GM19455 (cell line): Measurements from ENCODE around the gene RANBP6.
A peak's percentile ranks its signal among the peaks of the same experiment; 100 is the strongest.

Source experiments
- ATAC-seq: cut with Tn5 transposase; IDR thresholded peaks from one replicate; pipeline ENCODE4 v1.9.1; 2021; ENCODE audit not compliant: unreplicated experiment

Gene RANBP6

DNA sequence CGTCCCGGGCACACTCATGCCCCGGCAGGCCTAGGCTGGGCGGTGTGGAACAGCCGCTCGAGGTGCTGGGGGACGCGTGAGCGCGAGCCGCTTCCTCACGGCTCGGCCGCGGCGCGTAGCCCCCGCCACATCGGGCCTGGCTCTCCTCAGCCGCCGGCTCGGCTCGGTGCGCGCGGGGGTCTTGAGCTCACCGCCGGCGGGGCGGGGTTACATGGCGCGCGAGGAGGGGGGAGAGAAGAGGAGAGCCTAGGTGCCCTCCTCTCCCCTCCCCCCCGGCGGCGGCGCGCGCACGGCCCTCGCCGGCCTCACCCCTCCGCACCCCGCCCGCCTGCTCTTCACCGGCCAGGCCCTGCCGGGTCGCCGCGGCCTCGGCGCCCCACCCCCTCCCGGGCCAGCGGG lies 7.7 kb downstream of the RANBP6 start:
- peak; percentile 49 for ATAC-seq

- peak; percentile 68 for ATAC-seq
Observed at GRCh38 chr9:6007058-6007769, 8.2 kb downstream of the RANBP6 start.

- ATAC-seq, result no peak
Observed at GRCh38 chr9:6006749-6007057, 8.7 kb downstream of the RANBP6 start.

- ATAC-seq, result no peak
Observed at GRCh38 chr9:6000955-6001354, 14.5 kb downstream of the RANBP6 start.

- no peak for ATAC-seq
Observed at GRCh38 chr9:5999443-6000101, 15.9 kb downstream of the RANBP6 start.

DNA sequence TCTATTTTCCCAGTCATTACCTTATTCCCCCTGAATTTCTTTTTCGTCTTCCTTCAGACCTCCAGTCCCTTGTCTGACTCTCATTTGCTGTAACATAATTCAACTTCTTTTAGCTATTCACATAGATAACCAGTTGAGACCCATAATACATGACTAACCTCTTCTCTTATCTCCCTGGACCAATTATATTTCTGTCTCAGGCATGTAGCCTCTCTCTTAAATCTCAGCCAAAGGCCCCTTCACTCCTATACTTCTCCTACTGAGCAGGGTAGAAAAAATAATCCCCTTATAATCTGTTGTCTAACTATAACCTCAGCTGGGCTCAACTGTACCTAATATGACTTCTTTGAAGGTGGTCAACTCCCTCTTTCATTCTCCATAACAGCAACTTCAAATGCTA lies 20.9 kb downstream of the RANBP6 start:
- no peak for ATAC-seq

DNA sequence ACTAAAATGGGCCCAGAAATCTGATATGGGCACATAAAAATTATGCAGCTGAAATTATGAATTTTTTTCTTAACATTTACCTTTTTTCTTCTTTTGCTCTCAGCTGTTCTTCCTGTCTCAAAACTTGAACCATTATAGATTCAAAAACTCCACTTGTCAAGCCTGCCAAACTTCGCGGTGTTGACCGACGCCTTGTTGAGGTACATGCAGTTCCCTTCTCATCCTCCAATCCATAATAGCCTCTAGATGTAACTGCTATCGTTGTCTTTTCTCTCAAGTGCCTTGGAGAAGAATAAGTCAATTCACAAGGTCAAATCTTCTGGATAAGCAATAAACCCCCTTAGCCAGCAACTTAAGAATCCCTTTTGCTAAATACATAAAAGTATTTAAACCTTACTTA lies 27.2 kb downstream of the RANBP6 start:
- no peak for ATAC-seq

- no peak for ATAC-seq
Observed at GRCh38 chr9:5983042-5983441, 32.4 kb downstream of the RANBP6 start.

GRCh38 chr9:5982317-5982716 lies 33.1 kb downstream of the RANBP6 start:
- no peak for ATAC-seq

- no peak for ATAC-seq
Observed at GRCh38 chr9:5978523-5978922, 36.9 kb downstream of the RANBP6 start.

GRCh38 chr9:5976674-5977397 lies 38.6 kb downstream of the RANBP6 start:
- ATAC-seq, result no peak

GRCh38 chr9:5971740-5972139 lies 43.7 kb downstream of the RANBP6 start:
- no peak for ATAC-seq
